Stimulated activated effector memory CD8-positive, alpha-beta T cell treated with anti-CD3 and anti-CD28 coated beads, Interleukin-12 subunit alpha, Interleukin-12 subunit beta, amount 100 ng/mL, for 72 hours (primary cell): ENCODE results near the gene VPS8.

Source experiments
- ATAC-seq: fragments of 150-1000 bp; cut with Tn5 transposase; 2 replicates; pipeline ENCODE4 v1.10.0; 2021
- DNase-seq, 2 donors: peaks; one replicate each; pipeline ENCODE4 v3.0.0; 2021 to 2022; ENCODE audit warnings: low spot score in 2 of 2
- H3K27ac Mint-ChIP-seq: one replicate; pipeline ENCODE4 v1.8.0; 2022; ENCODE audit warnings: mild to moderate bottlenecking, mixed read lengths
- H3K36me3 Mint-ChIP-seq: one replicate; pipeline ENCODE4 v1.8.0; 2022; ENCODE audit warnings: mild to moderate bottlenecking, mixed read lengths
- H3K4me1 Mint-ChIP-seq: one replicate; pipeline ENCODE4 v1.8.0; 2022; ENCODE audit warnings: mixed read lengths
- H3K4me3 Mint-ChIP-seq: one replicate; pipeline ENCODE4 v1.8.0; 2022; ENCODE audit warnings: mild to moderate bottlenecking, mixed read lengths
- H3K9me3 Mint-ChIP-seq: one replicate; pipeline ENCODE4 v1.8.0; 2022; ENCODE audit warnings: mixed read lengths

The VPS8 gene

DNA sequence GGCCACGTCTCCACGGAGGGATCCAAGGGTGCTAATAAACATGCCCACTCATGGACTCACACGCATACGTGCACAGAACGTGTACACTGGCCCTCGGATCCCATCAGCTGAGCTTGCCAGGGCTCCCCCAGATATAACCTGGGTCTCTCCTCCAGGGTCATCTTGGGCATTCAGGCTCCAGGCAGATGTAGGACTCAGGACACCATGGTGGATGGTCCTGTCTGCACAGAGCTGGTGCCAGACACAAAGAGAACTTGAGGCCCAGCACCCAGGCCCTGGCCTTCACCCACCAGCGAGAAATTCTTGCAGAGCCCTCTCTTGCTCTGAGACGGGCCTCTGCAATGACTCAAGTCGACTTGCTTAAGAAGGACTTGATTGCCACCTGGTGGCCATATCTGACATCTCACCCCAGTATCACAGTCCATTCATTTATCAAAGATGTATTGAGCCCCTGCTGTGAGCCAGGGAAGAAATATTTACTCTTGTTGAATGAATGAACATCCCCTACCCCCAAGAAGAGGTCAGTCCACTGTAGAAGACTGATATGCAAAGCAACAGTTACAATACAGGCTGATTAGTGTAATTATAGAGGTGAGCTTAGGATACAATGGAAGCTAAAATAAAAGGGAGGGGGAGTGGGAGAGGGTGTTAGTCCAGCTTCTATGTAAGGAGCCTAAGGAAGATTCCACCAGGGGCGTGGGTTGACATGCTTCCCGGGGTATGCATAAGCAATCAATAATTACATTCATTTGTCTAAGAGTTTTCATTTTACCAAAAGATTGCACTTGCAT, 34.2 kb upstream of the VPS8 start:
- DNase-seq (peak; percentile 58 to 84), ATAC-seq (peak; percentile 91)
- no peaks in the 10 kb centered on the region for H3K4me1 Mint-ChIP-seq
- no peak overlapping the region for H3K27ac Mint-ChIP-seq
- no peaks in the 10 kb centered on the region for H3K9me3 Mint-ChIP-seq
- no peak overlapping the region for H3K4me3 Mint-ChIP-seq
- no peaks in the 10 kb centered on the region for H3K36me3 Mint-ChIP-seq

DNA sequence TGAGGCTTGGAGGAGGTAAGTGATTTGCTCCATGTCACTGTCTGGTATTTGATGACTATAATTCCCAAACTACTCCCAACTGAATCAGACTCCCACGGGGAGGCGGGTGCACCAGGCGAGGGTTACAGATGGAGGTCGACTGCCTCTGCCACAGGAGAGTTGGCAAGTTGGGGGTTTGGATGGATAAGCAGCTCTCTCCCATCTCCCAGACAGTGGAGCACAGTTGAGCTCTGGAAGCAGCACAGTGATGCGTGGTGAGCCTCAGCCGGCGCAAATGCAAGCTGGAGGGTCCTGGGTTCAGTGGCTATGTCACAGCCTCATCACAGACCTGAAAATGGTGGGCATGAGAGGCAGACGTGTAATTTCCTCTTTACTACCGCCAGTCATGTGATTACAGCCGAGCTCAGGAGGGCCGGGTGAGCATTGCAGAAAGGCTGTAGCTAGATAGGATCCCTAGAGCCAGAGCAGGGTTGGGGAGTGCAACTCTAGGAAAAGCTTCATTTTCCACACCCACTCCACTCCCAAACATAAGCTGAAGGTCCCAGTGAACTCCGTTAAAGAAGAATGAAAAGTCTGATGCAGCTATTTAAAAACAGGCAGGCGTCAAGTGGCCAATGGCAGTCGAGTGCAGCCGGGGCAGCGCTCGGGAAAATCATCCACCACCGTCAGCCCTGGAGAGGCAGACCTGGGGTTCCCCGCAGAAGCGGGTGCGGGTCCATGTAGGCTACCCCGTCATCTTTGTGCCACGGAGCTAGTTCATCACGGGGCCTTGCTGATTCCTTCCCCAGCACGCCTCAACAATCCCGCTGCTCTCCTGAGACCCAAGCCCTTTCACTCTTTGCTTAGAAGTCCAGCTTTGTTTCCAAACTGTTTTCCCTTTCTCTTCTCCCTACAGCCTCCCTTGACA, 33.3 kb upstream of the VPS8 start:
- Mint-ChIP-seq H3K4me1 (no peaks in the 10 kb centered on the region), H3K4me3 (no peak overlapping the region), H3K9me3 (no peaks in the 10 kb centered on the region), H3K36me3 (no peaks in the 10 kb centered on the region), H3K27ac (no peak overlapping the region)
- ATAC-seq = no peak
- no peak for DNase-seq

DNA sequence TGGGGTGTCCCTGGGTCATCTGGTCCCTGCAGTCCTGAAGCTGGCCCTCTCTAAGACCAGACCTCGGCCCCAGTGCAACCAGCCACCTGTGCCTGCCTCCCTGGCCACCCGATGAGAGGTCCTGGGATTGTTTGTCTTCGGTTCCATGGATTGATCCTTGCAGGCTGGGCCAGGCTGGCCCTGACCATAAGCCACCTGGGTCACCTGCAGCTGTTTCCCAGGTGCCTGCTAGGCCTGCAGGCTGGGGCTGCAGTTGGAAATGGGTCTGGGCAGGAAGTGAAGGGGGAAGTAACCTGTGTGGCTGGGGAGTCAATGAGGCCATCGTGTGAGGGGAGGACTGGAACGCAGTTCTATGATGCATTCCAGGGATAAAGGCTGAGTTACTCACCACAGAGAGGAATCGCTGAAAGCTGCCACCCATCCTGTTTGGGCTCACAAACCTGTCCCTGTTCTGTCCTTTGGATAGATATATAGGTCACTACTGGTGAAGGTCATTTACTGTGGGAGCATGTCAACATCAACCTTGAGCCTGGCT, 30.9 kb upstream of the VPS8 start:
- Mint-ChIP-seq H3K9me3 (no peaks in the 10 kb centered on the region), H3K36me3 (no peaks in the 10 kb centered on the region), H3K4me1 (peaks cover 11% of the 10 kb centered on the region), H3K4me3 (no peak overlapping the region), H3K27ac (no peak overlapping the region)
- DNase-seq = no peak
- no peak for ATAC-seq

DNA sequence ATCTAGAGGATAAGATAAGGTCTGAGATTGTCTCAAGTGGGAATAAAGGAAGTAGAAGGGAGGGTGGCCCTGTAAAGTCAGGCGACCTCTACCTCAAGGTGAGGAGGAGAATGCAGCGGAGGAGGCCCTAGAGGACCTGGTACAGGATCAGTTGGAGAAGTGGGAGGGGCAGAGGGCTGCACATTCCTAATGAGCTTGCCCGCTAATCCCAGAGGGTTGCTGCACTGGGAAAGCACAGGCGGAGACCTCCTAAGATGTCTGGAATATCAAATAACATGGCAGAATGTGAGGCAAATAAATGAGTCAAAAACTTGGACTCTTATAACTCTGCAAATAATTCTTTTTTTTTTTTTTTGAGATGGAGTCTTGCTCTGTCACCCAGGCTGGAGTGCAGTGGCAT, 30.2 kb upstream of the VPS8 start:
- no peaks in the 10 kb centered on the region for H3K9me3 Mint-ChIP-seq
- no peaks in the 10 kb centered on the region for H3K36me3 Mint-ChIP-seq
- no peak overlapping the region for H3K27ac Mint-ChIP-seq
- ATAC-seq = no peak
- H3K4me1 Mint-ChIP-seq = peaks cover 15% of the 10 kb centered on the region
- DNase-seq = no peak
- H3K4me3 Mint-ChIP-seq = no peak overlapping the region

DNA sequence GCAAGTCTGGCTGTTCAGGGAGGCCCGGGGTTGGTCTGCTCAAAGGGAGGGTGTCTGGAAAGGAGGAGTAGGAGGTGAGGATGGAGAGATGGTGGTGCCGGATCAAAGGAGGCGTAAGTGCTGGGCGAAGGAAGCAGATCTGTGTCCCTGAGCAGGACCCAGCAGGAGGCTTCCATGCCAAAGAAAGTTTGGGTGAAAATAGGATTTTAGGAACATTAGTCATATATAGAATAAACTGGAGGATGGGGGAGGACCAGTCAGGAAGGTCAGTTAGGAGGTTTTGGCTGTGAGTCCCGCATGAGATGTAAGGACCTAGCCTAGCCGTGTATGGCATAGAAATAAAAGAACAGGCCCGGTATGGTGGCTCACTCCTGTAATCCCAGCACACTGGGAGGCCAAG, 28.6 kb upstream of the VPS8 start:
- Mint-ChIP-seq H3K27ac (no peak overlapping the region), H3K4me1 (peaks cover 15% of the 10 kb centered on the region), H3K4me3 (no peak overlapping the region), H3K9me3 (no peaks in the 10 kb centered on the region), H3K36me3 (no peaks in the 10 kb centered on the region)
- ATAC-seq (no peak), DNase-seq (no peak)

DNA sequence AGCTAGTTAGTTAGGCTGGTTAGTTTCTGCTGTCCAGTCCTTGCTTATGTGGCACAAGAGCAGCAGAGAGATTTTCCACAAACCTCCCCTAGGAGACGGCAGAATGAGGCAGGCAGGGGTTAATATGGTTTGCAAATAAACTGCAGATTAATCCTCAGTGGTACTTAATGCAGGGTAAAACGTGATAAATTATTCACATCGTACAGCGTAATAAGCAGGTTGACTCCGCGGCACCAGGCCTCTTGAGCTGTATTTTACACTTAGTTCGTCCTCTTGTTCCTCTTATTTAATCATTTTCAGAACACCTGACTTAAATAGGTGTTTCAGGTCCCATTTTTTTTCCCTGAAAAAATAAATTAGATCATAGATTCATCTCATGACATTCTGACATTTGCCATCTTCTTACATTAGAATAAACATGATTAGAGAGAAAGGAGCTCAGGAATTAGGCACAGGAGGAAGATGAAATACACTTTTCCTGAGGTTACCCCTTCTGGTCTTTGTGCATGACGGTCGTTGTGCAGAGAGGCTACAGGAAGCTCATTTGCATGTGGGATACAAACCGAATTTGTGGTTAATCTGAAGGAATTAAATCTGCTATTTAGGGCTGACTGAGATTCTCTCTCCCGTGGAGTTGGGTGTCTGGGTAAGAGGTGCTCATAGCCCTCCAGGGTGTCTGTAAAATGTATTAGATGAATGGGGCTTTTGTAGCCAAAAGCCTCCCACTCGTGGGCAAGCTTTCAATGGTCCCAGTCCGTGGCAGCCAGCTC, 27.1 kb upstream of the VPS8 start:
- no peak for ATAC-seq
- Mint-ChIP-seq H3K27ac (no peak overlapping the region), H3K4me3 (no peak overlapping the region), H3K4me1 (peaks cover 15% of the 10 kb centered on the region), H3K9me3 (no peaks in the 10 kb centered on the region), H3K36me3 (no peaks in the 10 kb centered on the region)
- no peak for DNase-seq

DNA sequence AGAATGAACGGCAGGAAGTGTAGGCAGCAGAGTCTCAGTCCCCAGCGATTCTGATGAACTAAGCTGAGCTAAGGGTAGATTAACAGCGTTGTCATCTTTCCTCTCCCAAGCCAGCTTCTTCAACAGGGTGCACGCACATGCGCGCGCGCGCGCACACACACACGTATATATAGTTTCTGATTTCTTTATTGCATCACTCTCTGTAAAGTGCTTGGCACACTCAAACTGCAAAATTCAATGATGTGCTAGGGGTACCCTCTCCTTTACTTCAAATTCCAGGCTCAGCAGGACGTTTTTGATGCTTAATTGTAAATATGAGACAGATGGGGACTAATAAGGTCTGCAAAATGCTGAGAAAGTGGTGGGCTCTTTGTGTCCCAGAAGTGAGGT, 26.1 kb upstream of the VPS8 start:
- DNase-seq = no peak
- no peak overlapping the region for H3K27ac Mint-ChIP-seq
- no peak for ATAC-seq
- no peak overlapping the region for H3K4me3 Mint-ChIP-seq
- no peaks in the 10 kb centered on the region for H3K36me3 Mint-ChIP-seq
- peaks cover 15% of the 10 kb centered on the region for H3K4me1 Mint-ChIP-seq
- no peaks in the 10 kb centered on the region for H3K9me3 Mint-ChIP-seq

DNA sequence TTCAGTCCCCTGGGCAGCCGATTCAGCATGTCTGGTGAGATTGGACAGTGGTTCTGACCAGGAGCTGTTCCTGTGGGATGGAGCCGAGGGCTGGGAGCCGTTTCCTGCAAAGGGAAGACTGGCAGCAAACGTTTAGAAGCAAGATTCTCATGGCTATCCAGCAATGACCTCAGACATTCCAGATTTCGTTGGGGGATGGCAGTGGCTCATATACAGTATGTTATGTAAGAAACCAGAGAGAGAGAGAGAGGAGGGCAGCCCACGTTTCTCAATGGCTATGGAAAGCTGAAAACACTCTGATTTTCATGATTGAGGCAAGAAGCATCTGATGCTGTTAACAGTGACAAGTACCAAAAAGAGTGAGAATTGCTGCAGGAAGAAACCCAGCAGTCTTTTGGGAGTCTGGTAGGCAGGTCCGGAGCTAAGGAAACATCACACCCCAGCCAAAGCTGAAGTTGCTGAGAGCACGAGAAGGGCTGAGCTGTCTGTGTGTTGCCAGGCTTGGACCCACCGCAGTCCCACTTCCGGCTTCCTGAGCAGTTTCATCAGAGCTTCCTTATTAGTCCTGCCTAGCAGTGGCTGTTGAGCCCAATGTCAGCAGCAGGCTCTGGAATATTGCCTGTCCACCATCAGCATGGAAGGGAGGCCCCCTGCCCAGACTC, 25.6 kb upstream of the VPS8 start:
- no peaks in the 10 kb centered on the region for H3K9me3 Mint-ChIP-seq
- no peak overlapping the region for H3K27ac Mint-ChIP-seq
- H3K36me3 Mint-ChIP-seq = no peaks in the 10 kb centered on the region
- H3K4me1 Mint-ChIP-seq = peaks cover 15% of the 10 kb centered on the region
- H3K4me3 Mint-ChIP-seq = no peak overlapping the region
- no peak for DNase-seq
- ATAC-seq = peak; percentile 70

DNA sequence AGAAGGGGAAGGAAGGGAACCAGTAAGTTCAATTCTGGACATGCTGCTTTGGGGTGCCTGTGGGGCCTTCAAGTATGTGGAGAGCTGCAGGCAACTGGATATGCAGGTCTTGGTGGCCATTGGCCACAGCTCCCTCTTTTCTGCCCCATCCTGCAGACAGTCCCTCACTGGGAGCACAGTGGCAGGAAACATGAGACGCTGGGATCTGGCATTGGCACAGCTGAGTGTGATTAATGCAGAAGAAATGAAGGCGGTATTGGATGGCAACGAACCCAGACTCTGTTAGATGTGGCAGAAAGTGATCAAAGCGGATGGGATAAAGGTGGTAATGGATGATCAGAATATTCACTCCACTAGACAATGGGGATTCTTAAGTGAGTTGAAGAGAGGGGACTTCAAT, 23.2 kb upstream of the VPS8 start:
- DNase-seq (no peak), ATAC-seq (no peak)
- peaks cover 15% of the 10 kb centered on the region for H3K4me1 Mint-ChIP-seq
- no peaks in the 10 kb centered on the region for H3K9me3 Mint-ChIP-seq
- no peak overlapping the region for H3K27ac Mint-ChIP-seq
- H3K36me3 Mint-ChIP-seq = no peaks in the 10 kb centered on the region
- H3K4me3 Mint-ChIP-seq = no peak overlapping the region

DNA sequence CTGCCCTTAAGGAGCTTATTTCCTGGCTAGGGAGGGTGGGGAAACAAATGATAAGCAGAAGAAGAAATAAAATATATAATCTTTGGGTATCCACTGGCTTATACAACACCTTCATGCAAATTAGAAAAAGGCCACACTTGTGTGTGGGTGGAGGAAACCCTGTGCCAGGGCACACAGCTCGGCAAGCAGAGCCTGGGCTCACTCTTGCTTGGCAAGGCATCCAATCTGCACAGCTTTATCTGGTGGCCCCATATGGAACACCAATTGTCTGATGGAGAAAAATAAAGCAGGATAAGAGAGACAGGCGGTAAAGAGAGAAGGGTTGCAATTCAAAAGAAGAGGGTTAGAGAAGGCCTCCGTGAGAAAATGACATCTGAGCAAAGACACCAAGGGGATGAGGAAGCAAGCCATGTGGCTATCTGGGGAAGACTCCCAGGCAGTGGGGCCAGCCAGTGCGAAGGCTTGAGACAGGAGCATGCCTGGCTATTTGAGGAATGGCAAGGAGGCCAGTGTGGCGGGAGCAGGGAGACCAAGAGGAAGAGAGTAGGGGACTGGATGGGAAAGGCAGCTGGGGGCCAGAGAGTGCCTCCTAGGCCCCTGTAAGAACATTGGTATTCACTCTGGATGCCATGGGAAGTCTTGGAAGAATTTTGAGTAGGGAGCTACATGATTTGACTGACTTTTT, 22.5 kb upstream of the VPS8 start:
- Mint-ChIP-seq H3K4me1 (peaks cover 15% of the 10 kb centered on the region), H3K27ac (no peak overlapping the region), H3K36me3 (no peaks in the 10 kb centered on the region), H3K4me3 (no peak overlapping the region), H3K9me3 (no peaks in the 10 kb centered on the region)
- no peak for DNase-seq
- ATAC-seq = no peak

DNA sequence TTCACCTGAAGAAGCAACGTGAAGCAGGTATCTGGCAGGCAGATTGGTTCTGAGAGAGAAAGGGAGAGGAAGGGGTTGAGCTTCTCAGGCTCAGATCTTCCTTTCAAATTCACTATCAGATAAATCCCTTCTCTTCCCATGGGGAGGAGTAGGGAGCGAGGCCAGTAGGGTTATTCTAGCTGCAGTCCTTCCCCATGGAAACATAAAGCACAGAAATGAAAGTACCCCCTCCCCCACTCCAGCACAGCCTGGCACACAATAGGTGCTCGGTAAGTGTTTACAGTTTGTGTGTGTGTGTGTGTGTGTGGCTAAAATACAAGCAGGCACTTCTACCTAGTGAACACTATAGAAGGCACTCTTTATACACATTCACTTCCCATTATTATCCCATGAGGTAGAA, 20.8 kb upstream of the VPS8 start:
- Mint-ChIP-seq H3K9me3 (no peaks in the 10 kb centered on the region), H3K4me3 (no peak overlapping the region), H3K4me1 (peaks cover 3% of the 10 kb centered on the region), H3K36me3 (no peaks in the 10 kb centered on the region), H3K27ac (no peak overlapping the region)
- ATAC-seq = no peak
- DNase-seq = no peak

DNA sequence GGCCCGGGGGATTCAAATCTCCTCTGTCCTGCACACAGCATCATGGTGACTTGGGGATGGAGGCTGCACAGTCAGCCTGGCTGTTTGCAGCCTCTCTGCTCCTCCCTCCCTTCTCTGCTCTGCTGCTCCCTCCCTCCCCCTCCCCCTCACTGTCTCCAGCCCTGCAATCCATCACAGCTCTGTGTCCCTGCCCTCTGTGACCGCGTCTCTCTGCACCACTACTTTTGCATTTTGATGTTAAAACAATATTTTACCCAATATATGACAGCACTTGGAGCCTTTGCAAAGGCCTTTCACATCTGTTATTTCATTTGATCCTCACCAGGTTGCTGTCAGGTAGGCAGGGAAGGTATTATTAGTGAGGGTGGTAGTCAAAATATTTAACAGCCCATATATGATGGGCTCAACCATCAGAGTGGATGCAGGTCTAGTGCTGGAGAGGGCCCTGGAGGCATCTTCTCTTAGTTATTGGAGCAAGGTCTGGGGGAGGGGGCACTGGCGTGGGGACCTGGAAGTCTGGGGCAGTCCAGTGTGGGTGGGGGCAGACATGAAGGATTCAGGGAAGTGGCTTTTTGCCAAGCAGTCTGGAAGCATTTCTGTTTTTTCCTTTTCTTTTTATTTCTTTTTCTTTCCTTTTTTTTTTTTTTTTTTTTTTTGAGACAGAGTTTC, 16.3 kb upstream of the VPS8 start:
- H3K4me3 Mint-ChIP-seq = no peak overlapping the region

DNA sequence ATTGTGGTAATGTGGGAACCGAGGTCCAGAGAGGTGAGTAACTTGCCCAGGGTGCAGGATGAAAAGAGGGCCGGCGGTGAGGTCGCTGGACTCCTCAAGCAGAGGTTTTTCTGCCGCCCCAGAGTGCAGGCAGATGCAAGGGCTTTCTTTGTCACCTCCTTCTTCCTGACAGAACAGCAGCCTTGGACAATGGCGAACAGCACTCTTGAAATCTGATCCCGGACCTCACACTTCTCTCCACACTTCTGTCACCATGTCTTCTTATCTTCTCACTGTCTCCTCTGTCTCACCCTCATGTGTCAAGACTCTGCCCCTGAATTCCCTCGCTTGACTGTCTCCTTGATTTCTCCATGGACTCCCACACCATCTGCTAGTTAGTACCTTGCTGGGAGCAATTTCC, 15.4 kb upstream of the VPS8 start:
- Mint-ChIP-seq H3K4me3 (no peak overlapping the region), H3K9me3 (no peaks in the 10 kb centered on the region), H3K4me1 (peaks cover 9% of the 10 kb centered on the region), H3K27ac (no peak overlapping the region), H3K36me3 (no peaks in the 10 kb centered on the region)
- ATAC-seq (no peak), DNase-seq (no peak)

More for the DNA sequence above, 16.3 kb upstream of the VPS8 start:
- Mint-ChIP-seq H3K9me3 (no peaks in the 10 kb centered on the region), H3K4me1 (peaks cover 9% of the 10 kb centered on the region), H3K36me3 (no peaks in the 10 kb centered on the region), H3K27ac (no peak overlapping the region)
- DNase-seq (no peak), ATAC-seq (no peak)

DNA sequence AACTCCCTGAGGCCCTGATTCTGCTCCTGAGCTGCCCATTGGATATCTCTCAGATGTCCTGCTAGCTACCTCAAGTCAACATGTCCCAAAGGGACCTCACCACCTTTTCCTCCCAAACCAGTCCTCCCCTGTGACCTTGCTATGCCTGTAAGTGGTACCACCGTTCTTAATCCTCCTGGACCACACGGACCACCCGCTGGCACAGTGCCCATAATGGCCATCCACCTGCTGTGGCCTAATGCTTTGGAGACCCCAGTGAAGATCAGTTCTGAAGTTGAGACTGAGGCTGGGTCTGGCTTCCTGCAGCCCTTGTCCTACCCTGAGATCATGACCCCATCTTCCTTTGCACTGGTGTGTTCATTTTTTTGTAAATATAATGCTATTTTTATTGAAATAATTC, 15.0 kb upstream of the VPS8 start:
- Mint-ChIP-seq H3K9me3 (no peaks in the 10 kb centered on the region), H3K27ac (no peak overlapping the region), H3K4me1 (peaks cover 9% of the 10 kb centered on the region), H3K36me3 (no peaks in the 10 kb centered on the region), H3K4me3 (no peak overlapping the region)
- ATAC-seq (no peak), DNase-seq (no peak)
